HepG2 (cell line): ENCODE data around the gene KLF6. TPM values are rescaled to one million over a fixed set of nuclear protein-coding genes. Genes with fewer than 3 reads are reported as not detected.

Experiments used
- ARID3A ChIP-seq: IDR thresholded peaks from 2 replicates; pipeline ENCODE4 v1.6.1; 2012; ENCODE audit warnings: low read depth, low read length, improper control_type of control experiment
- BCL6 ChIP-seq: IDR thresholded peaks from 2 replicates; pipeline ENCODE4 v1.6.1; 2016; ENCODE audit warnings: missing genetic modification reagents, missing compliant biosample characterization
- CBX5 ChIP-seq: sonication (generic); formaldehyde crosslinking; IDR thresholded peaks from 2 replicates; pipeline ENCODE4 v1.4.0; 2020; ENCODE audit warnings: missing genetic modification reagents, borderline replicate concordance
- CEBPZ ChIP-seq: IDR thresholded peaks from 2 replicates; pipeline ENCODE4 v1.6.1; 2012; ENCODE audit warnings: low read length, improper control_type of control experiment
- ELF1 ChIP-seq: sonication (generic); formaldehyde crosslinking; IDR thresholded peaks from 2 replicates; pipeline ENCODE4 v1.4.0; 2020; ENCODE audit warnings: missing genetic modification reagents
- HCFC1 ChIP-seq: fragments of 150-350 bp; IDR thresholded peaks from 2 replicates; pipeline ENCODE4 v1.6.1; 2014; ENCODE audit warnings: low read depth, low read length
- HMGA1 ChIP-seq: sonication (generic); formaldehyde crosslinking; conservative IDR thresholded peaks from 2 replicates; pipeline ENCODE4 v1.4.0; 2020; ENCODE audit warnings: missing genetic modification reagents
- JDP2 ChIP-seq: sonication (generic); formaldehyde crosslinking; IDR thresholded peaks from 2 replicates; pipeline ENCODE4 v1.8.1; 2022; ENCODE audit warnings: missing genetic modification reagents, borderline replicate concordance
- MAFK ChIP-seq, 2 experiments: IDR thresholded peaks in 1 of 2; conservative IDR thresholded peaks in 1 of 2; 2 replicates each; pipeline ENCODE4 v1.6.1; 2011; ENCODE audit warnings: improper control_type of control experiment in 2 of 2, low read length in 2 of 2
- PCBP1 ChIP-seq: fragments of 200-400 bp; formaldehyde crosslinking; IDR thresholded peaks from 2 replicates; pipeline ENCODE4 v1.6.1; 2017; ENCODE audit warnings: mild to moderate bottlenecking, low read depth, low read length, borderline replicate concordance
- PHF21A ChIP-seq: sonication (generic); formaldehyde crosslinking; IDR thresholded peaks from 2 replicates; pipeline ENCODE4 v1.5.0; 2020; ENCODE audit warnings: mild to moderate bottlenecking, missing genetic modification reagents
- RAD51 ChIP-seq: fragments of 450-650 bp; IDR thresholded peaks from 2 replicates; pipeline ENCODE4 v1.6.1; 2016; ENCODE audit warnings: borderline replicate concordance
- SMAD9 ChIP-seq: sonication (generic); formaldehyde crosslinking; IDR thresholded peaks from 2 replicates; pipeline ENCODE4 v1.5.1; 2020; ENCODE audit warnings: mild to moderate bottlenecking, missing genetic modification reagents
- SP140L ChIP-seq: sonication (generic); formaldehyde crosslinking; IDR thresholded peaks from 2 replicates; pipeline ENCODE4 v1.4.0; 2020; ENCODE audit warnings: missing genetic modification reagents, borderline replicate concordance
- SSRP1 ChIP-seq: IDR thresholded peaks from 2 replicates; pipeline ENCODE4 v1.6.1; 2016; ENCODE audit warnings: control low read depth
- TOE1 ChIP-seq: sonication (generic); formaldehyde crosslinking; IDR thresholded peaks from 2 replicates; pipeline ENCODE4 v1.4.0; 2020; ENCODE audit warnings: mild to moderate bottlenecking, missing genetic modification reagents
- TP53 ChIP-seq: sonication (generic); formaldehyde crosslinking; conservative IDR thresholded peaks from 2 replicates; pipeline ENCODE4 v1.4.0; 2020; ENCODE audit warnings: missing genetic modification reagents
- ZBTB33 ChIP-seq: sonication (generic); formaldehyde crosslinking; IDR thresholded peaks from 2 replicates; pipeline ENCODE4 v1.4.0; 2020; ENCODE audit warnings: missing genetic modification reagents
- ZKSCAN1 ChIP-seq: fragments of 150-350 bp; IDR thresholded peaks from 2 replicates; pipeline ENCODE4 v1.6.1; 2014; ENCODE audit warnings: low read length
- ZNF232 ChIP-seq: sonication (generic); formaldehyde crosslinking; IDR thresholded peaks from 2 replicates; pipeline ENCODE4 v1.4.0; 2020; ENCODE audit warnings: missing genetic modification reagents, borderline replicate concordance
- ZNF331 ChIP-seq: sonication (generic); formaldehyde crosslinking; IDR thresholded peaks from 2 replicates; pipeline ENCODE4 v1.4.0; 2020; ENCODE audit warnings: missing genetic modification reagents
- ZNF430 ChIP-seq: sonication (generic); formaldehyde crosslinking; IDR thresholded peaks from 2 replicates; pipeline ENCODE4 v1.9.0; 2021; ENCODE audit warnings: mild to moderate bottlenecking, missing genetic modification reagents
- ZNF569 ChIP-seq: sonication (generic); formaldehyde crosslinking; IDR thresholded peaks from 2 replicates; pipeline ENCODE4 v1.5.0; 2020; ENCODE audit warnings: mild to moderate bottlenecking, missing genetic modification reagents, moderate library complexity, borderline replicate concordance
- ZNF883 ChIP-seq: sonication (generic); formaldehyde crosslinking; IDR thresholded peaks from 2 replicates; pipeline ENCODE4 v1.5.1; 2020; ENCODE audit warnings: mild to moderate bottlenecking, missing genetic modification reagents; ENCODE audit errors: not compliant biosample characterization
- ZNF891 ChIP-seq: sonication (generic); formaldehyde crosslinking; IDR thresholded peaks from 2 replicates; pipeline ENCODE4 v1.5.0; 2020; ENCODE audit warnings: mild to moderate bottlenecking, missing genetic modification reagents
- polyA plus RNA-seq, 8 experiments: library from polyadenylated mRNA; depleted of rRNA in 3 of 8; stranded (reverse) in 7 of 8; unstranded in 1 of 8; fragments of >200 nt; fragmentation: Illumina TruSeq in 4 of 8; extraction: Trizol in 4 of 8; gene quantifications; 2 replicates each; pipeline versions ENCODE4 v1.2.1 to v1.2.3, GENCODE V29; 2011 to 2016; ENCODE audit warnings: low read depth in 4 of 8, missing spikeins in 1 of 8, mixed read lengths in 1 of 8; ENCODE audit not compliant: insufficient read depth in 1 of 8
- total RNA-seq, 5 experiments: library from RNA; depleted of rRNA; stranded (reverse); fragments of >200 nt; fragmentation: Illumina TruSeq; extraction: Trizol; gene quantifications; 2 replicates each; pipeline ENCODE4 v1.2.3, GENCODE V29; 2016; ENCODE audit warnings: low read depth in 1 of 5

The KLF6 gene
- total and polyA plus RNA-seq, 2 of the 13 experiments (the other 11 are each of a cell fraction or from before 2014, with no cell fraction given), result 27.0 to 71.9 TPM

GRCh38 chr10:3747984-3748383 lies 37.0 kb downstream of the KLF6 start (continued):
- TF ChIP-seq ARID3A (no peak), CEBPZ (no peak), BCL6 (CRISPR knock-in tag) (peak; percentile 76), ZNF891 (CRISPR knock-in tag) (no peak), ZNF883 (no peak), CBX5 (CRISPR knock-in tag) (no peak), ELF1 (CRISPR knock-in tag) (no peak), SSRP1 (CRISPR knock-in tag) (no peak), ZNF430 (CRISPR knock-in tag) (no peak), TOE1 (CRISPR knock-in tag) (no peak), HCFC1 (no peak), ZNF331 (CRISPR knock-in tag) (peak; percentile 49; the same call in 1 of the 2 replicates), PHF21A (CRISPR knock-in tag) (peak; percentile 41; the same call in 1 of the 2 replicates), ZKSCAN1 (no peak), JDP2 (no peak; the same call in 1 of the 2 replicates), TP53 (no peak), RAD51 (no peak), MAFK (conservative IDR thresholded peaks at IDR 0.05 in 1 of 2, IDR thresholded peaks at IDR 0.05 in 1 of 2; ENCODE audit: low read length in 2 of 2) (no peak), ZNF569 (no peak), SP140L (CRISPR knock-in tag) (no peak), ZNF232 (no peak), HMGA1 (CRISPR knock-in tag) (no peak), SMAD9 (CRISPR knock-in tag) (no peak), PCBP1 (no peak), ZBTB33 (CRISPR knock-in tag) (no peak)
